Measurements from ENCODE around the gene ST6GALNAC4. TPM values are rescaled to one million over a fixed set of nuclear protein-coding genes. Genes with fewer than 3 reads are reported as not detected.

ST6GALNAC4 gene
- total RNA-seq, 1 donor from 2014 or later, result 21.4 TPM

DNA sequence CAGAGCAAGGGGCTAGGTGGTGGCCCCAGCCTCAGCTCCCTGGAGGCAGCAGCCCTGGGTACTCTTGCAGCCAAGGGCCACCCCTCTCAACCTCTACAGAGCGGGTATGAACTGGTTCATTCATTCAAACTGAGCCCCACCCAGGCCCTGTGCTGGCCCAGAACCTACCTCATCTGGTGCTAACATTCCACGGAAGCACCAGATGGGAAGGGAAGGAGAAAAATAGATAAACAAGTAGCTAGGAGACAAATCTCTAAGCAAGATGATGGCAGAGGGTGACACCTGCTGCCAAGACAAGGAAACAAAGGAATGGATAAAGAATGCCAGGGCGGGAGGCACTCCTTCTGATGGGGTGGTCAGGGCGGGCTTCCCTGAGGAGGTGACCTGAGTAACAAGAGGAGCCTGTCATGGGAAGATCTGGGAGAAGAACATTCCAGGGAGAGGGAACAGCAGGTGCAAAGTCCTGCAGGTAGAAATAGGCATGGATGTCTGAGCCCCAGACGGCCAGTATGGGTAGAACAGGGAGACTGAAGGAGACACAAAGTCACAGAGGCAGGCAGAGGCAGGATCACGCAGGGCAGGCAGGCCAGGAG is 6.1 kb downstream of the ST6GALNAC4 start:
- no peak for DNase-seq (ENCODE audit: extremely low spot score, unreplicated experiment)
- peak overlapping the region; percentile 42 for H3K27ac Mint-ChIP-seq (ENCODE audit: unreplicated experiment)
- no peaks in the 10 kb centered on the region for H3K27me3 Mint-ChIP-seq (ENCODE audit: unreplicated experiment)
- H3K4me1 Mint-ChIP-seq (ENCODE audit: unreplicated experiment), result peaks cover 23% of the 10 kb centered on the region
- no peak overlapping the region for H3K4me3 Mint-ChIP-seq (ENCODE audit: unreplicated experiment)
- TF ChIP-seq, protein P1, sequence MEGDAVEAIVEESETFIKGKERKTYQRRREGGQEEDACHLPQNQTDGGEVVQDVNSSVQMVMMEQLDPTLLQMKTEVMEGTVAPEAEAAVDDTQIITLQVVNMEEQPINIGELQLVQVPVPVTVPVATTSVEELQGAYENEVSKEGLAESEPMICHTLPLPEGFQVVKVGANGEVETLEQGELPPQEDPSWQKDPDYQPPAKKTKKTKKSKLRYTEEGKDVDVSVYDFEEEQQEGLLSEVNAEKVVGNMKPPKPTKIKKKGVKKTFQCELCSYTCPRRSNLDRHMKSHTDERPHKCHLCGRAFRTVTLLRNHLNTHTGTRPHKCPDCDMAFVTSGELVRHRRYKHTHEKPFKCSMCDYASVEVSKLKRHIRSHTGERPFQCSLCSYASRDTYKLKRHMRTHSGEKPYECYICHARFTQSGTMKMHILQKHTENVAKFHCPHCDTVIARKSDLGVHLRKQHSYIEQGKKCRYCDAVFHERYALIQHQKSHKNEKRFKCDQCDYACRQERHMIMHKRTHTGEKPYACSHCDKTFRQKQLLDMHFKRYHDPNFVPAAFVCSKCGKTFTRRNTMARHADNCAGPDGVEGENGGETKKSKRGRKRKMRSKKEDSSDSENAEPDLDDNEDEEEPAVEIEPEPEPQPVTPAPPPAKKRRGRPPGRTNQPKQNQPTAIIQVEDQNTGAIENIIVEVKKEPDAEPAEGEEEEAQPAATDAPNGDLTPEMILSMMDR (IDR thresholded peaks at IDR 0.05), result peak; percentile 41
- H3K36me3 Mint-ChIP-seq (ENCODE audit: unreplicated experiment), result peaks cover 2% of the 10 kb centered on the region
- no peaks in the 10 kb centered on the region for H3K9me3 Mint-ChIP-seq (ENCODE audit: unreplicated experiment)

DNA sequence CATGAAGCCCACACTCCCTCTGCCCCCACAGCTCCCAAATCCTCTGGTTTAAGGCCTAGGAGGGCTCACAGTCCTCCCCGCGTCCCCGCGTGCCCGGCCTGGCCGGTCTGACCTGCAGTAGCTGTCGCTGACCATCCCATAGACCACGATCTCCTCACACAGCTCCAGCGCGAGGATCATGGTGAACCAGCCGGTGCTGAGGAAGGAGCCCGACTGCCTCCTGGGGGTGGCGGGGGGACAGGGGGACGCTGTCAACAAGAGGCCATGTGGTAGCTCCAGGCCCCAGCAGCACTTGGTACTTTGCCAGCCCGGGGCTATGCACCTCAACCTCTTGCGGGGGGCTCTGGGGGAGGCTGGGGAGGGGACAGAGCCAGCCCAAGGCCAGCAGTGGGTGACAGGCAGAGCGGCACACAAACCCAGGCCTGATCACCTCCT is 7.0 kb downstream of the ST6GALNAC4 start:
- peaks cover 2% of the 10 kb centered on the region for H3K36me3 Mint-ChIP-seq (ENCODE audit: unreplicated experiment)
- H3K27ac Mint-ChIP-seq (ENCODE audit: unreplicated experiment), result no peak overlapping the region
- H3K27me3 Mint-ChIP-seq (ENCODE audit: unreplicated experiment), result no peaks in the 10 kb centered on the region
- TF ChIP-seq, protein P1 (IDR thresholded peaks at IDR 0.05), result no peak
- no peaks in the 10 kb centered on the region for H3K9me3 Mint-ChIP-seq (ENCODE audit: unreplicated experiment)
- DNase-seq (ENCODE audit: extremely low spot score, unreplicated experiment), result no peak
- H3K4me3 Mint-ChIP-seq (ENCODE audit: unreplicated experiment), result no peak overlapping the region
- H3K4me1 Mint-ChIP-seq (ENCODE audit: unreplicated experiment), result peaks cover 26% of the 10 kb centered on the region

DNA sequence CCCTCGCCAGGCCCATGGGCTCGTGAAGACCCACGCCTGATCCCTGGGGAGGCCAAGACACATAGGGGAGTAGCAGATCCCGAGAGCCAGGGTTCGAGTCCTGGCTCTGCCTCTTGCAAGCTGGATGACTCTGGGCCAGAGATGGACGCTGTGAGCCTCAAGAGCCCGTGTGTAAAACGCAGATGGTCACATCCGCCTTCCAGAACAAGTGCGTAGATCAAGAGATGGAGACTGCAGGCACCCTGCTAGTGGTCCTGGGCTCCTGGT is 8.2 kb downstream of the ST6GALNAC4 start:
- Mint-ChIP-seq H3K27ac (ENCODE audit: unreplicated experiment) (no peak overlapping the region), H3K4me3 (ENCODE audit: unreplicated experiment) (no peak overlapping the region), H3K4me1 (ENCODE audit: unreplicated experiment) (peaks cover 35% of the 10 kb centered on the region), H3K27me3 (ENCODE audit: unreplicated experiment) (no peaks in the 10 kb centered on the region), H3K36me3 (ENCODE audit: unreplicated experiment) (peaks cover 2% of the 10 kb centered on the region), H3K9me3 (ENCODE audit: unreplicated experiment) (no peaks in the 10 kb centered on the region)
- TF ChIP-seq, protein P1 (IDR thresholded peaks at IDR 0.05), result no peak
- DNase-seq (ENCODE audit: extremely low spot score, unreplicated experiment), result no peak

DNA sequence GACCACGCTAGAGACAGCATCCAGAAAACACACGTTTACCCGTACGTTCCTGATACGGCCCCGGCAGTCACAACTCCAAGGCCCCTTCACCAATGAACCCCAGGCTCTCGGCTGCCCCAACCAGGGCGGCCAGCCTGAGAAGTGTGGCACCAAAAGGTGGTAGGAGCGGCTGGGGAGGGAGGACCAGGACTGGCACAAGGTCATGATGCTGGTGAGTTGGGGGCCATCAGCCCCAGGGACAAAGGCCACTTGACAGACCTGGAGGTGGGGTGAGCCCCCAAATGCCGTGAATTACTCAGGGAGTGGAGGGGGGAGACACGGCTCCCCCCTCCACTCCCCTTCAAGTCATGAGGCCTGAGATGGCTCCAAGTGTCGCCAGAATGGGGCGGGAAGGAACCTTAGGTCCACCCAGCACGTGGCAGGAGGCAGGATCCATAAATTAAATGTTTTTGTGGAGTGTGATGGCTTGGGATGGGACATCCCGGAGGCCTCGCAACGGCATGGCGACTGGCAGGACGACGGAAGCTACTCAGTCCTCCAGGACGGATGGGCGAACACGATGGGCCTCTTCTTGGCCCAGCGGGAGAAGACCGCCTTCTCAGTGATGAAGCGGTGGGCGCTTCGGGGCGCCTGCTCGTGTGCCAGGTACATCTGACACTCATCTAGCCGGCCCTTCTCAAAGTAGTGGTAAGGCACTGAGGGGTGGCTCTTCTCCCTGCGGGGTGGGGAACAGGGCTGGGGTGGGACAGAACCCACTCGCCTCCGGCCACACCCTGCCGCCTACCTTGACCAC is 8.8 kb downstream of the ST6GALNAC4 start:
- Mint-ChIP-seq H3K9me3 (ENCODE audit: unreplicated experiment) (no peaks in the 10 kb centered on the region), H3K27me3 (ENCODE audit: unreplicated experiment) (no peaks in the 10 kb centered on the region), H3K27ac (ENCODE audit: unreplicated experiment) (no peak overlapping the region), H3K4me1 (ENCODE audit: unreplicated experiment) (peaks cover 41% of the 10 kb centered on the region), H3K4me3 (ENCODE audit: unreplicated experiment) (no peak overlapping the region), H3K36me3 (ENCODE audit: unreplicated experiment) (peaks cover 2% of the 10 kb centered on the region)
- TF ChIP-seq, protein P1 (IDR thresholded peaks at IDR 0.05), result no peak
- no peak for DNase-seq (ENCODE audit: extremely low spot score, unreplicated experiment)

DNA sequence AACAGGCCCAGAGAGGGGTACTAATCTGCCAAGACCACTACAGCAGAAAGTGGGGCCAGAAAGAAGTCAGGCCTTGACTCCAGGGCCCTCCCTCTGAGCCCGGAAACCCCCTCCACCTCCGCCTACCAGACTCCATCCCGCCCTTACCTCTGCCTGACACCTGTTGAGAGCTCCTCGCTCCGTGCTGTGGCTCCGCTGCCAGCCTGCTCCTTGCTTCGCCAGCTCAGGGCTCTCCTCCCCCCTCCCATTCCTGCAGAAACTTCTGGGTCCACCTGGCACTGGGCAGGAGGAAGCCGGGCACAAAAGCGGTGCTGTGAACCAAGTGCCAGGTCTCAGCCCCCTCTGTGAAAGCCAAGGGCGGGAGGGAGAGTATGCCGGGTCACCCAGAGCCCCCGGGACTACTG is 11.1 kb downstream of the ST6GALNAC4 start:
- peaks cover 49% of the 10 kb centered on the region for H3K4me1 Mint-ChIP-seq (ENCODE audit: unreplicated experiment)
- no peaks in the 10 kb centered on the region for H3K36me3 Mint-ChIP-seq (ENCODE audit: unreplicated experiment)
- H3K27ac Mint-ChIP-seq (ENCODE audit: unreplicated experiment), result peak overlapping the region; percentile 80
- no peak for DNase-seq (ENCODE audit: extremely low spot score, unreplicated experiment)
- no peak overlapping the region for H3K4me3 Mint-ChIP-seq (ENCODE audit: unreplicated experiment)
- H3K9me3 Mint-ChIP-seq (ENCODE audit: unreplicated experiment), result no peaks in the 10 kb centered on the region
- TF ChIP-seq, protein P1 (IDR thresholded peaks at IDR 0.05), result no peak
- no peaks in the 10 kb centered on the region for H3K27me3 Mint-ChIP-seq (ENCODE audit: unreplicated experiment)
